ENCODE results near the gene SHB. TPM values are rescaled to one million over a fixed set of nuclear protein-coding genes. Genes with fewer than 3 reads are reported as not detected.

Gene SHB
- total RNA-seq, 1 donor from 2014 or later, result 15.0 TPM

DNA sequence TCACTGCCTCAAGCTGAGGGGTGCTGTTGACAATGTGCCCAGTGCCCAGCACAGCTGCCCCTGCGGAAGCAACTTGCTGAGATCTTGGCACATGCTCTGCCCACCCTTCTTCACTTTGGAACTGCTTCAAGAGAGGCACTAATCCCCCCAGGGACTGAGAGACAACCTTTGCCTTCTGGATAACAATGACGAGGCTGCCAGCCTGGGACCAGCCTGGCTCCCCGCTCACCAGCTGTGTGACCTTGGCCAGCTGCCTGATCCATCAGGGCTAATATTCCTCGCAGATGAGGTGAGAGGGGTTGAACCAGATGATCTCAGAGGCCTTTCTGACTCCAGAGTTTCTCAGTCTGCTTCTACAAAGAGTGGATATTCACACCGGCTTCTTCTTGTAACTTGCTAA is 81.0 kb downstream of the SHB start:
- peak; percentile 45 for ATAC-seq (ENCODE audit: poor library complexity)
- no peak for DNase-seq
- intact Hi-C loops (cut with DNase I), result loop anchor here (5.0 kb wide), 1 partner anchor 66 kb away; no protein-coding TSS in a partner anchor

DNA sequence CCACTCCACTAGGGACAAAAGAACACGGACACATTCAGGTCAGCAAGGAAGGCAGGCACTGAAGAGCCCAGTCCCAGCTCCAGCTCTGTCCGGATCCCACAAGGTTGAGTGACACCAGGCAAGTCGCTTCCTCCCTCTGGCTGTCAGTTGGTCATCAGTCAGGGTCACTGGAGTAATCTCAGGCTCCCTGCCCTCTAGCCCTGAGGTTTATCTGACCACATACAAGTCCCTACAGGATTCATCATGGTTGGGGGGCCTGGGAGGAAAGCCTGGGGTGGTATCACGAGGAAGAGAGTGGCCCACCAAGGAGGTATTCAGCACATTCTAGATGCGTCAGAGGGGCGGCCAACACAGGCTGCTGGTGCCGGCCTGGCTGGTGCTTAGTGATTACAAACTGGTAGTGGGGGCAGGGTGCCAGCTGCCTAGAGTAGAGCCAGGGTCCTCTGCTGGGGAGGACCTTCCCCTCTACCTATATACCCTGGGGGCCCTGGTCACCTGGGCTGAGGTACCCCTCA is 81.5 kb downstream of the SHB start:
- ATAC-seq (ENCODE audit: poor library complexity), result peak; percentile 70
- peak; percentile 61 for DNase-seq
- intact Hi-C loops (cut with DNase I), result loop anchor here (5.0 kb wide), 1 partner anchor 65 kb away; no protein-coding TSS in a partner anchor

DNA sequence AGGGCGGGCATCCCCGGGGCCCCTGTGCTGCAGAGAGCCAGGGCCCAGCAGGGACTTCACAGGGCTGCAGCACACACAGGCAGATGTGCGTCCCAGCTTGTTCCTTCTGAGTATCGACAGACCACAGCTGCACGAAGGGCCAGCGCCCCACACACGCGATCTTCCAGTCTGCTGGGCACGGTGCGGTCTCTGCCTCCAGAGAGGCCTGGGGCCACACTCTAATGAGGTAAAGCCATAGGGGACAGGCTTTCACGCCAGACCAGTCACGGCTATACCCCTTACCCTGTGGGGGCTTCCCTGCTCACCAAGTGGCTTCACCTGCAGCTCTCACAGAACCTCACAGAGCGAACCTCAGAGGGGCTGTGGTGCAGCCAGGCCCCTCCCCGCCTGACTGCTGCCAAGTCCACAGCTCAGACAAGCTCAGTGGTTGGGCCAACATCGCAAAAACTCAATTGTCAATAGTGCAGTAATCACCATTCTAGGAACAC is 82.2 kb downstream of the SHB start:
- no peak for DNase-seq
- intact Hi-C loops (cut with DNase I), result loop anchor here (5.0 kb wide), 1 partner anchor 65 kb away; no protein-coding TSS in a partner anchor
- no peak for ATAC-seq (ENCODE audit: poor library complexity)

DNA sequence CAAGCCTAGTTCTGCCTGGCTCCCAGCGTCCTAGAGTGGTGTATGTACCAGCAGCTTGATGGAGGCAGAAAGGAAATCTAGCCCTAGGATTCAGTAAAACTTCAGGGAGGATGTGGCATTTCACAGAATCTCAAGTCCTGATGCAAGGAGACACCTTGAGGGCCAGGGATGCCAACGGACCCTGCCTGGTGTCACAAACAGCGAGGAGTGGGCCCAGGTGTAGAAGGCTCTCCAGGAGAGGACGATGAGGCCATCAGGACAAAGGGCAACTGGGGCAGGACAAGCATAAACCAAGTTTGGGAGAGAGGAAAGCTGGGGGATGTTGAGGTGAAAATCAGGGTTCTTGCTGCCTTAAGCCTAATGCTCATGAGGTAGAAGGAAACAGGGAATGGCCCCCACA is 83.0 kb downstream of the SHB start:
- ATAC-seq (ENCODE audit: poor library complexity) (no peak), DNase-seq (no peak)
- intact Hi-C loops (cut with DNase I), result loop anchor here (5.0 kb wide), 1 partner anchor 64 kb away; no protein-coding TSS in a partner anchor

DNA sequence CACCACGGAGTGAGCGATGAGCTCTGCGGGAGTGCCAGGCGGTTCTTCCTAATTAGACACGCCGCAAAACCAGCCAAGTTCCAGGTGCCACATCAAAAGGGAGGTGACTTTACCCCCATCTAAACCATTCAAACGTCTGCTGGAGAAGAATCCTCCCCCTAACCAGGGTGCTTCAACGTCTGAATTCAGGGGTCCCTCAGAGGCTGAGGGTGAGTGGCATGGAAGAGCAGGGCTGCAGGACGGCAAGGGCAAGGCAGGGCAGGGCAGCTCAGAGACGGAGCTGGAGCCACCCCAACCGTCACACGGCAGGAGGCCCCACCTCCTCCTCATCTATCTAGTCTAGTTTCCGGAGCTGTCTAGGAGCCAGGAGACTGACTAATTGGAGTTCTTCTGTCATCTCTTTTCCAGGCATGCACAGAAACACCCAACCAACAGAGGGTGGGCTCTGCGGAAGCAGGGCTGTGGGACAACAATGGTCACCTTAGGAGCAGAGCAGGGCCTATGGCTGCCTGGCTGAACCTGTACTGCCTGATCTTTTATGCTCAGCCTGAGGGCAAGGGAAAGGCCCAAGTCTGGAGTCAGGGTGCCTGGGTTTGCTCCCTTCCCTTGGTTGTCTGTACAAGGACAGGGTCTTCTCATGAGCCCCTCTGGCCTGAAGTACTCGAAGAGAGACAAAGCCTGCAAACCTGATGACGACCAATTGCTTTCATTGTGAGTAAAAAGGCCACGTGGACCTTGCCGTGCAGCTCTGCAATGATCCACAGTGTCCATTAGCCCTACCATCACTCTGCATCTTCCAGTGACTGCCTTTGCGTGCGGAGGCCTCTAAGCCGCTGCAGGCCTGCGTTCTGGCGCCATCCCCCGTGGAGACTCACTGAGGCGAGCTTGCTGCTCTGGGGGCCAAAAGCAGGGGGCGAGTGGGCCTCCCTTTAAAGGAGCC is 84.1 kb downstream of the SHB start:
- peak; percentile 77 for ATAC-seq (ENCODE audit: poor library complexity)
- peak; percentile 62 for DNase-seq
- intact Hi-C loops (cut with DNase I), result loop anchor here (5.0 kb wide), 1 partner anchor 63 kb away; no protein-coding TSS in a partner anchor

DNA sequence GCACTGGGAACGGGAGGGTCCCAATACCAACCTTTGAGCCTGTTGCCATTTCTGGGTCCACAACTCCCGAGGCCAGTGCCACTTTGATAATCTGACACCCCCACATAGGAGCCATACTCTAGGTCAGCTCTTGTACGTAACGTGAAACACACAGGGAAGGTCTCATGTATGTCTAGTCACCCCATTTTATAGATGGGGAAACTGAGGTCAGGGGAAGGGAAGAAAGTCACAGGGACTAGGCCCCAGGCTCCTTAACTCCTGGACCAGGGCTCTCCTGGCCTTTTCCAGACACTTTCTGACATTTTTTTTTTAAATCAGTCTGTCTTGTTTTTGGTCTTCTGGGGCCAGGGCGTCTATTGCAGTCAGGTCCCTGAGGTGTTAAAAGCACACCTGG is 84.8 kb downstream of the SHB start:
- DNase-seq (no peak), ATAC-seq (ENCODE audit: poor library complexity) (no peak)
- intact Hi-C loops (cut with DNase I), result no loop called here

DNA sequence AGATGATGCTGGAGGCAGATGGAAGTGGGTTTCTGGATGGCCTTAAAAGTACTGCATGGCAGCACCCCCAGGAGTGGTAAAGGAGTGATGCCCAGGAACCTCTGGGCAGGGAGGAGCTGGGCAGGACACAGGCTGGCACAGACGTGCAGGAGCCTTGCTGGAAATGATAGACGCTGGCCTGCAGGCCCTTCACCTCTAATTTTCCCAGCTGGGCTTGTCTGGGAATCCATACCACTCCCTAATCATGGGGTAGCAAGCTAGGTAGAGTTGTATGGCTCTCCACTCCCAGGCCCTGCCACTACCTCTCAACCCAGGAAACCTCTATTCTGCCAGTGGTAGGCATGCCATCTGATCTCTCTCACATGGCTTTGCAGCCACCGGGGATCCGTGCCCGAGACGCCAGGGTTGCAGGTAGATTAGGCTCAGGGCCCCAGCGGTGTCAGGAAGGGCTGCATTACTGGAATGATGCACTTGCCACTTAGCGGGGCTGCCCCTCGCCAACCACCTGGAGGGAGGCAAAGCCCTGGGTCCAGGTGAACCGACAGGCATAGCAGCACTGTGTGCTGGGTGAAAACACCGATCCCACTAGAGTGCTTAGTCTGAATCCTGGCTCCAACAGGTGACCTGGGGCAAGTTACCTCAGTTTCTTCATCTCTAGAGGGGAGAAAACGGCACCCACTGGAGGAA is 85.5 kb downstream of the SHB start:
- intact Hi-C loops (cut with DNase I), result no loop called here
- no peak for DNase-seq
- no peak for ATAC-seq (ENCODE audit: poor library complexity)

DNA sequence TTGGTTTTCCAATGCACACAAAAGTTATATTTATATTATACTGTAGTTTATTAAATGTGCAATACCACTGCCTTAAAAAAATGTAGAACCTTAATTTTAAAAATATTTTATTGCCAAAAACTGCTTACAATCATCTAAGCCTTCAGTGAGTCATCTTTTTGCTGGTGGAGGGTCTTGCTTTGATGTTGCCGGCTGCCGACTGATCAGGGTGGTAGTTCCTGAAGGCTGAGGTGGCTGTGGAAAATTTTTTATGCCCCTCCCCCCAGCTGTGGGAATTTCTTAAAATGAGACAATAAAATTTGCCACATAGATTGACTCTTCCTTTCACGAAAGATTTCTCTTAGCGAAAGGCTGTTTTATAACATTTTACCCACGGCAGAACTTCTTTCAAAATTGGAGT is 89.2 kb downstream of the SHB start:
- DNase-seq (no peak), ATAC-seq (ENCODE audit: poor library complexity) (no peak)
- intact Hi-C loops (cut with DNase I), result no loop called here

DNA sequence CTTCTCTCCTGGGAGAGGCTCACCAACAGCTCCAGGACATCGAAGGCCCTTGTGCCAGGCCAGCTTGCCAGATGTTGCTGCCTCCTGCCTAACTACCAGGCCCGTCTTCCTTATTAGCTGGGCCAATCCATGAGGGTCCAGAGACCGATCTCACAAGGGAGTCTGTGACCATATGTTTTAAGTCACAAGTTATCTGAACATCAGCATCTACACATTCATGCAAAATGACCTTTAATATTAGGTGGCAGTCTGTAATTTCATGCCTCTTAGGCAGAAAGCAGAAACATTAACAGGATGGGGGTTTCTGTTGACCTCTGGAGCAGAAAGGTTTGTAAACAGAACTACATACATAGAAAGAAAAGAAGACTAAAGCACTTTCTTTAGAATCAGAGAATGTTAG is 90.0 kb downstream of the SHB start:
- ATAC-seq (ENCODE audit: poor library complexity) (no peak), DNase-seq (no peak)
- intact Hi-C loops (cut with DNase I), result no loop called here

DNA sequence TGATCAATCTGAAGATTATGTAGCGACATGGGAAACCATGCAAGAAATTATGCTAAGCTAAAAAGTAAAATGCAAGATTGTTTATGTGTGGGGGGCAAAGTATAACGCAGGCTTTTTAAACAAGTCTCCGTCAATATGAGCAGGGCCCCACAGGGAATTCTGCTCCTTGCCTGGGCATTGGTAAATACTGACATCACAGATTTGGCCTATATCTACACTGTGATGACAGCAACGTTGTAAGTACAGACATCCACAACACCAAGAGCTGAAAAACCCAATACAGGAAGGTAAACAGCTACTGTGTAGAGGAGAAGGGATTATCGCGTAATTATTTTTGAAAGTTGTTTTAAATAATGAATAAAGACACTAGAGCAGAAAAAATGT is 90.6 kb downstream of the SHB start:
- intact Hi-C loops (cut with DNase I), result no loop called here
- DNase-seq (no peak), ATAC-seq (ENCODE audit: poor library complexity) (no peak)

DNA sequence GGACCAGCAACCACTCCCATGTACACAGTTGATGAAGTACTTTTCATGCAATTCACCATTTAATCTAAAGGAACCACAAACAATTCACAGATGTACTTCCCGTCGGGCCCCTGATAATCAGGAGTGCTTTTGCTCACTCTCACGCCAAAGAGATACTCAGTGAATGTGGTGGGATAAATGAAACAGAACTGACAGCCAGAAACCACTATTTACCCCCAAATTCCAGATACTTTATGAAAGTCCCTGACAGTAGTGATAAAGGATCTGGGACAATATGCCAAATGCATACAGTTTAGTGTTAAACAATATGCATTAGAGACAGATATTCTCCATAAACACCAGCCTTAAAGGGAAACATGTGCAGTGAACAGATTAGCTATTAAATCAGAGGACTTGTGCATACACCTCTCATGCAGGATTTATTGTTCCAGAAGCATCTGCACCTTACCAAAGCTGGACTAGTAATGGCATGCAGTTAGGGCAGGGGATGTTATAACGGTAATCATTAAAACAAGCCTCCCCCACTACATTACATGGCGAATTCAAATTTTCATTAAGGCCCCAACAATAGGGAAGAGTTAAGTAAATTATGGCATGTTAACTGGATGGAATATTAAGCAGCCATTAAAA is 91.1 kb downstream of the SHB start:
- DNase-seq (no peak), ATAC-seq (ENCODE audit: poor library complexity) (no peak)
- intact Hi-C loops (cut with DNase I), result no loop called here

DNA sequence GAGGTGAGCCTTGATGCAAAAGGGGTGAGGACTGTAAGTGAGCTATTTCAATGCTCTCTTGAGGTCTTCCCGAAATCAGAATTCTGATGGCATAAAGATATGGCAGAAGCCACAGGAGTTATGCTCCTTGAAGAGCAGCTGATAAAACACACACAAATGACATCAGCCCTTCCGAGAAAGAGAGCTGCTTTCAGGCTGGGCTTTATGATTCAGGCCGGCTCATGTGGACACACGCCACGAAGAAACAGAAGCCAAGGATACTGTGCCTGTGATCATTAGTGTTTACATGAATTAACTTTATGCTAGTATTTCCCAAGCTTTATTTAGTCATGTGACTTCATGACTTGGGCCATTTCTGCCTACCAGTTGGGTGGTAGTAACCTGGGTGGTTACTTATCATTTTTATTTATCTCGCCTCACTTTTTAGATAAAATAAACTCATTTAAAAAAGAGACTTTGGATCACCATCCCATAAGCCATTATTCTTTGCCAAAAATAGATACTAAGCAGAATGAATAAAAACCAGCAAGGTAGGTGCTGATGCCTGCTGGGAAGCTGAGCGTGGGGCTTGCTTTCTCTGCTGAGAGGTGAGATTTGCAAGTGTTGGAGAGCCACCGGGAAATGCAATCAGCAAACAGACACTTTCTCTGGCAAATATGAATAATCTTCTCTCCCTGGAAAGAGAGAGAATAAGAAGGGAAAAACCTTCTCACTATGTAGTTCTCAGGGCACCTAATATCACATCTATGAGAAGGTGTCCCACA is 92.1 kb downstream of the SHB start:
- DNase-seq, result no peak
- intact Hi-C loops (cut with DNase I), result no loop called here
- no peak for ATAC-seq (ENCODE audit: poor library complexity)

DNA sequence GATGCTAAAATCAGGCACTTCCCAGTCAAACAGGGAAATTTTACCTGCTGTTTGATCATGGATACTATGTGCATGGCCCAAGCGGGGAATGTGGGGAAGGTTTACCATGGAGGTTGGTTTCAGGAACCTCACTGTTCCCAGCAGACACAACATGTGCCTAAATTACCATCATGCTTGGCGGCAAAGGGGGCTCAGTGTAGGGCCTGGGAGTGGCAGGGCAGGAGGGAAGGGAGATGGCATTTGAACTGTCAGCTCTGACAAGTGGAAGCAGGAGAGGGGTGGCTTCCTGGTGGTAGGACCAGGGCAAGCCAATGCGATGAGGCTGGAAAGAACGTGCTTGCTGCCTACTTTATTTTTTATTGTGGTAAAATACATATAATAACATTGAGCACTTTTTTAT is 93.4 kb downstream of the SHB start:
- intact Hi-C loops (cut with DNase I), result no loop called here
- DNase-seq (no peak), ATAC-seq (ENCODE audit: poor library complexity) (no peak)

DNA sequence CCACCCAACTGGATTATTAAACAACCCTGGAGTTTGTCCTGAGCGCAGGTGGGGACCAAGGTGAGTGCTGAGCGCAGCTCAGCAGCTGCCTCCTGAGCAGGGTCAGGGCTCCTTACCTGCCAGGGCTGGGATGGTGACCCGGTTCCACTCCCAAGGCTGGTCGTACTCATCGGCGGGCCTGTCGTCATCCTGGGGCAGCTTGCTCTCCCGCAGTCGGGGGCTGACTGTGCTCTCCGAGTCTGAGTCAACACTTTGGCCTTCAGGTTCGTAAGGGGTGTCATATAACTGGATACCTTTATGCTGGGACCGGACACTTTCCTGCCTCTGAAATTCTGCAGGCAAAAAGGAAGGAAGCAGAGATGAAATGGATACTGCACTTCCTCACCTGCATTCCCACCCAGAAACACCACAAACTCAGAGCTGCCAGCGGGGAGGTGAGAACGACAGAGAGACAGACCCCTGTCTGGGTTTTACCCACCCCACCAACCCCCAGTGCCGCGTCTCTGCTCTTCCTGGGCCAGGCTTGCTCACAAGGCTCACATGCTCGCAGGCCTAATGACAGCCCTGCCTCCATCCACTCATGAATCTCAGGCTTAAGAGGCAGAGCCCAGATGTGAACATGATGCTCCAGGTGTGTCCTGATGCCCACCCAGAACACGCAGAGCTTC is 94.4 kb downstream of the SHB start:
- ATAC-seq (ENCODE audit: poor library complexity) (no peak), DNase-seq (no peak)
- intact Hi-C loops (cut with DNase I), result no loop called here

DNA sequence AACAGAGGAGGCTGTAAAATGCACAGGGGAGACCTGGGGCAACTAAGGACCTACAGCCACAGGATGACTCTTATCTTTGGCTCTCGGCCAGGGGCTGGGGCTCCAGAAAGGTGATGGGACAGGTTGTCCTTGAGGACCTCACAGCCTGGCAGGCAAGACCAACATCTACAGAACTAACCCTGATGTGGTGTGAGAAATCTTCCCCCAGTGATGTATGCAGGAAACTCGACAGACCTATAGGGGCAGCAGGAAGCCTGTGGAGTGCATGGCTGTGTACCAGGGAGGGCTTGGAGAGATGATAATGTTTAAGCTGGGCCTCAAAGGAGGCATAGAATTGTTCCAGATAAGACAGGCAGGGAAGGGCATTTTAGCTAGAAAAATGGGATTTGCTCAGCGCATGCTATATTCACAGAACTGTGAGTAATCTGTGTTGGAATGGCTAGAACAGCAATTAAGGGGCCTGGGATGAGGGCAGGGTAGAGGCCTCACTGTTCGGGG is 96.6 kb downstream of the SHB start:
- intact Hi-C loops (cut with DNase I), result no loop called here
- ATAC-seq (ENCODE audit: poor library complexity) (no peak), DNase-seq (no peak)

DNA sequence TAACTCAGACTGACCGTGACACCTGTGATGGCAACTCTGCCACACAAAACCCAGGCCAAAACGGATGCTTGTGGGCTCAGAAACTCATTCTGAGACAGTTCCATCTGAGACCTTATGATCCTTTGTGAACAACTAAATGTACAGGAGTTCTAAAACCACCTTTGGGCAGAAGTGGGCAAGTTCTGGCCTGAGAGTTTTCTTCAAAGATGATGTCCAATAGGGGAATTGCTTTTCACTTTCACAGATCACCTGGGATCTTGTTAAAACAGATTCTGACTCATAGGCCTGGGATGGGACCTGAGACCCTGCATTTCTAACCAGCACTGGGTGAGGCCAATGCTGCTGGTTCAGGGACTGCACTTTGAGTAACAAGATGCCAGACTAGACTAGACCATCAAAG is 97.3 kb downstream of the SHB start:
- DNase-seq (no peak), ATAC-seq (ENCODE audit: poor library complexity) (no peak)
- intact Hi-C loops (cut with DNase I), result no loop called here

DNA sequence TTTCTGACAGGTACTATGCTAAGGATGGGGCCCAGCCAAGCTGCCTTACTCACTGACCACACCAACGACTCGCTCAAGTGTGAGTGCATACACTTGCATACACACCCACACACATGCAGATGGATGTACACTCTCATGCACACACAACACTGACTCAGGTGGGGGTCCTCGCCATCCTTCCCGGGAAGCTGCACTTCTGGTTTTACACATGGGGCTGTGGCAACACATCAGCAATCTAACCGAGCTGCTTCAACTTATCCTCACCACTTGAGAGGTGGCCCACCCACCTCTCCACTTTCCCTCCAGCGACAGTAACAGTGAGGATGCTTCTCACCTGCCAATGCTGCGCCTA is 97.9 kb downstream of the SHB start:
- no peak for DNase-seq
- intact Hi-C loops (cut with DNase I), result no loop called here
- no peak for ATAC-seq (ENCODE audit: poor library complexity)
